NT2/D1 (cell line): ENCODE data around the gene CAB39L.

Source experiments
- DNase-seq: peaks from one replicate; pipeline ENCODE4 v3.0.0-alpha.2; 2011; ENCODE audit warnings: low read depth, low spot score
- H3K27me3 ChIP-seq: 2 replicates; pipeline ENCODE4 v1.6.0; 2011; ENCODE audit warnings: mild to moderate bottlenecking; ENCODE audit not compliant: insufficient read length, insufficient read depth
- H3K36me3 ChIP-seq: 2 replicates; pipeline ENCODE4 v1.6.1; 2011; ENCODE audit warnings: mild to moderate bottlenecking, low read length, mixed read lengths; ENCODE audit not compliant: insufficient read depth, insufficient read length
- H3K4me1 ChIP-seq: 2 replicates; pipeline ENCODE4 v1.5.1; 2011; ENCODE audit not compliant: insufficient read depth, insufficient read length
- H3K4me3 ChIP-seq: 2 replicates; pipeline ENCODE4 v1.5.1; 2011; ENCODE audit warnings: low read depth; ENCODE audit not compliant: insufficient read length
- H3K9ac ChIP-seq: 2 replicates; pipeline ENCODE4 v1.6.0; 2011; ENCODE audit warnings: low read depth; ENCODE audit not compliant: insufficient read length
- H3K9me3 ChIP-seq: 2 replicates; pipeline ENCODE4 v1.5.1; 2011; ENCODE audit warnings: mild to moderate bottlenecking, low read length; ENCODE audit not compliant: insufficient read depth
- SUZ12 ChIP-seq: IDR thresholded peaks from 2 replicates; pipeline ENCODE4 v1.6.1; 2011; ENCODE audit not compliant: insufficient read length, insufficient read depth; ENCODE audit errors: extremely low read depth
- YY1 ChIP-seq: IDR thresholded peaks from 2 replicates; pipeline ENCODE4 v1.6.1; 2011; ENCODE audit not compliant: insufficient read length, insufficient read depth
- ZNF274 ChIP-seq: IDR thresholded peaks from 2 replicates; pipeline ENCODE4 v1.6.1; 2011; ENCODE audit warnings: mild to moderate bottlenecking, low read depth, low read length

Gene CAB39L

DNA sequence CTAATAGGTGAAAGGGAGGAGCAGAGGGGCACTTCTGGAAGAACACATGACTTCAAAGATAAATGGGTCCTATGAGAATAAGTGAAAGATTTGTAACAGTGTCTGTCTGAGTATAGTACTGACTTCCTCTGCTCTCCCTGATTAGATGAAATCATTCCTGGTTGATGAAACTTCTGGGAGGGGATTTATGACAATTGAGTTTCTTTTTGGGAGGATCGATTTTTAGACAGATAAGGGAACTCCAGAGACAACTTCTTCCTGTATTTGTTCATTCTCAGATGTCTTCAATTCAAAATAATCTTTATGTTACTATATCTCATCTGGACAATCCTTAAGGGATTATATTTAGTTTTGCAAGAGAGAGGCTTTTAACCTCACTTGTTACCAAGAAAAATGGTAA lies 20.2 kb upstream of the CAB39L start:
- Histone ChIP-seq H3K27me3 (no peaks in the 10 kb centered on the region), H3K36me3 (no peaks in the 10 kb centered on the region), H3K4me1 (no peaks in the 10 kb centered on the region), H3K9me3 (peaks cover 16% of the 10 kb centered on the region; the same call in 1 of the 2 replicates), H3K4me3 (no peak overlapping the region), H3K9ac (no peak overlapping the region)
- no peak for DNase-seq
- no peak for TF ChIP-seq SUZ12
- TF ChIP-seq YY1, result no peak
- TF ChIP-seq ZNF274, result no peak

GRCh38 chr13:49459580-49459979 lies 15.7 kb upstream of the CAB39L start:
- Histone ChIP-seq H3K4me3 (no peak overlapping the region), H3K9ac (no peak overlapping the region), H3K4me1 (no peaks in the 10 kb centered on the region), H3K9me3 (peaks cover 16% of the 10 kb centered on the region; the same call in 1 of the 2 replicates), H3K27me3 (no peaks in the 10 kb centered on the region), H3K36me3 (no peaks in the 10 kb centered on the region)
- TF ChIP-seq SUZ12 (no peak), ZNF274 (no peak), YY1 (no peak)
- no peak for DNase-seq

DNA sequence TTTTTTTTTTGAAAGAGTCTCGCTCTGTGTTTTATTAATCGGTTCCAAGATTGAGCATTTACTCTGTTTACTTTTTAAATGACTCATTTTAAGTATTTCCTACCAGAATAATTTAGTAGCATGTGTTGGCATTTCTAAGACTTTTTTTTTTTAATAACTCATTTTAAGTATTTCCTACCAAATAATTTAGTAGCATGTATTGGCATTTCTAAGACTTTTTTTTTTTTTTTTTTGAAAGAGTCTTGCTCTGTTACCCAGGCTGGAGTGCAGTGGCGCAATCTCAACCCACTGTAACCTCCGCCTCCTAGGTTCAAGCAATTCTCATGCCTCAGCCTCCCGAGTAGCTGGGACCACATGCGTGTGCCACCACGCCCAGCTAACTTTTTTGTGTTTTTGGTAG lies 13.4 kb upstream of the CAB39L start:
- Histone ChIP-seq H3K4me1 (no peaks in the 10 kb centered on the region), H3K9me3 (peaks cover 10% of the 10 kb centered on the region; the same call in 1 of the 2 replicates), H3K27me3 (no peaks in the 10 kb centered on the region), H3K4me3 (no peak overlapping the region), H3K36me3 (no peaks in the 10 kb centered on the region), H3K9ac (no peak overlapping the region)
- DNase-seq, result no peak
- TF ChIP-seq SUZ12, result no peak
- TF ChIP-seq YY1, result no peak
- no peak for TF ChIP-seq ZNF274

DNA sequence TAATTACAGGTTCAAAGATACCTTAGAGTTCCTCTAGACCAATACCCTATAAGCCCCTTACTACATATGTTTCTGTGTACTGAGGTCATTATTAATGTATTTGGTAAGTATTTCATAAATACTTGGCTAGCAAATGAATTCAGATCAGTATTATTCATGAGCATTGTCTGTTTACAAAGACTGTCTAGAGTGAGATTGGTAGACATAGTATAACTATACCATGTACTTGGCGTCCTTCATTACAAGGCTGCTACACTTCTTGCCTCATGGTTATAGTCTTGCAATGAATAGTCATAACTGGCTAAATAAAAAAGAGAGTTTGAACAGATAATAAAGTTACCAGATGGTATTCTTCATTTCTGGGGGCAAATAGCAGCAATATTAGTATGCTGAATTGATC lies 12.3 kb upstream of the CAB39L start:
- Histone ChIP-seq H3K4me1 (no peaks in the 10 kb centered on the region), H3K9me3 (no peaks in the 10 kb centered on the region), H3K27me3 (no peaks in the 10 kb centered on the region), H3K9ac (no peak overlapping the region), H3K36me3 (no peaks in the 10 kb centered on the region), H3K4me3 (no peak overlapping the region)
- no peak for DNase-seq
- no peak for TF ChIP-seq ZNF274
- TF ChIP-seq YY1, result no peak
- no peak for TF ChIP-seq SUZ12

DNA sequence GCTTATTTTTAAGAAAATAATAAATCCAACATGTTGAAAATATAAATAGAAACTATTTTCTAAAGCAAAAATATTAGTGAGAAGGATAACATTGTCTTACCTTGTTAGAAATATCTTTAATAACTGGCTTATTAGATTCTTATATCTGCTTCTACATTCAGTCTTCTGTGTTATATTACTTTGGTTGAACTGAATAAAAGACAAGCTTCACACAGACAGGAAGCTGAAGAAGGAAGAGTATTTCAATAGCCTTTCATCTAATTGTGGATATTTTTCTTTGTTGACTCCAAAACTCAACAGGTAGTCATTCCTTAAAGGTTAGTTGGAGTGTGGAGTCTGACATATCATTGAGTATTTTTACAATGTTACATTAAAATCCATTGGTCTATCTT lies 11.1 kb upstream of the CAB39L start:
- Histone ChIP-seq H3K4me3 (no peak overlapping the region), H3K9ac (no peak overlapping the region), H3K27me3 (no peaks in the 10 kb centered on the region), H3K9me3 (no peaks in the 10 kb centered on the region), H3K36me3 (no peaks in the 10 kb centered on the region), H3K4me1 (no peaks in the 10 kb centered on the region)
- TF ChIP-seq SUZ12 (no peak), ZNF274 (no peak), YY1 (no peak)
- DNase-seq, result no peak

DNA sequence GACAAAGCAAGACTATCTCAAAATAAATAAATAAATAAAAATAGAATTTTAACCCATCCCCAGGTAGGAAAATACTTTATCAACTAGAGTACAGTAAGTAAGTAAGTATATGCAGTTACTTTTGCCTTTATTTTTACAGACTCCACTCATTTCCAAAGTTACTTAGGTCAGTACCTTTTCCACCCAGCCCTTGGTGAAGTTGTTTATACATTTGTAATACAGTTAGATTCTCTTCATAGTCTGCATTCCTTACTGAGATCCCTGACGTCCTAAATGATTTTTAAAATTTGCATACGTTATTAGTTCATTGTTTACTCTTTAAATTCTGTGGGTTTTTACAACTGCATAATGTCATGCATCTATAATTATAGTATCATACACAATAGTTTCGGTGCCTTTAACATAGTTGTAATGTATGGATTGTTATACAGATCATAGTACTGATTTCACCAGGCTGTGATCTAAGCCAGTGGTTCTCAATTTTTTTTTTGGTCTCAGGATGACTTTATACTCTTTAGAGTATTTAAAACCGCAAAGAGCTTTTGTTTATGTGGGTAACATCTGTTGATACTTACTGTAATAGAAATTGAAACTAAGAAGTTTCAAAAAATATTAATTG lies 10.6 kb upstream of the CAB39L start:
- Histone ChIP-seq H3K9me3 (no peaks in the 10 kb centered on the region), H3K36me3 (no peaks in the 10 kb centered on the region), H3K27me3 (no peaks in the 10 kb centered on the region), H3K9ac (no peak overlapping the region), H3K4me1 (no peaks in the 10 kb centered on the region), H3K4me3 (no peak overlapping the region)
- no peak for DNase-seq
- no peak for TF ChIP-seq ZNF274
- TF ChIP-seq SUZ12, result no peak
- TF ChIP-seq YY1, result no peak

DNA sequence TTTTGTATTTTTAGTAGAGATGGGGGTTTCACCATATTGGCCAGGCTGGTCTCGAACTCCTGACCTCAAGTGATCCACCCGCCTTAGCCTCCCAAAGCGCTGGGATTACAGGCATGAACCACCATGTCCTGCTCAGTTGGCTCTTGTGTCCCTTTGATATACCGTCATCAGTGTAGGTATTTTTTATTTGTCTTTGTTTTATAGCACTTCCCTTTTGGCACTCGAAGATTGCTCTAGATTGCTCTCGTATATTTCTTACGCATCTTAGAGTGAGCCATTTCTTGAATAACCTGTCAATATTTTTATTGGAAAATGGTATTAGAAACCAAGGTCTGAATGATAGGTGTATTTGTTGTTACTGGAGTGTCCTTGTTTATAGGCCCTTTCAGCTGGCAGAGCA lies 9.6 kb upstream of the CAB39L start:
- no peak for TF ChIP-seq YY1
- Histone ChIP-seq H3K4me1 (no peaks in the 10 kb centered on the region), H3K36me3 (no peaks in the 10 kb centered on the region), H3K27me3 (no peaks in the 10 kb centered on the region), H3K4me3 (no peak overlapping the region), H3K9ac (no peak overlapping the region), H3K9me3 (no peaks in the 10 kb centered on the region)
- no peak for DNase-seq
